Fibroblast of skin of abdomen (primary cell): ENCODE results near the gene C5. TPM values are rescaled to one million over a fixed set of nuclear protein-coding genes. Genes with fewer than 3 reads are reported as not detected.
"Not testable (repeated sequence)": the region's sequence is repeated elsewhere in the genome, so short reads cannot be mapped to it uniquely, and the experiment has no call there.

Source experiments
- DNase-seq: peaks from one replicate; pipeline ENCODE4 v3.0.0-alpha.2; 2013
- polyA plus RNA-seq, 2 experiments: library from polyadenylated mRNA; unstranded; fragments of 120-200 nt; gene quantifications; one replicate each; pipeline ENCODE4 v1.2.1, GENCODE V29; 2013; ENCODE audit not compliant: insufficient read length in 2 of 2

C5 gene
- 3.2 TPM for polyA plus RNA-seq (2013, experiment 1 of 2; ENCODE audit: insufficient read length)
- 2.6 TPM for polyA plus RNA-seq (2013, experiment 2 of 2; ENCODE audit: insufficient read length)

- DNase-seq = no peak
These were observed at the start of gene C5 for GRCh38 chr9:121050128-121050988. C5 (minus strand) TSS chr9:121050275; CDS start chr9:121050246, 29 bp downstream.

DNA sequence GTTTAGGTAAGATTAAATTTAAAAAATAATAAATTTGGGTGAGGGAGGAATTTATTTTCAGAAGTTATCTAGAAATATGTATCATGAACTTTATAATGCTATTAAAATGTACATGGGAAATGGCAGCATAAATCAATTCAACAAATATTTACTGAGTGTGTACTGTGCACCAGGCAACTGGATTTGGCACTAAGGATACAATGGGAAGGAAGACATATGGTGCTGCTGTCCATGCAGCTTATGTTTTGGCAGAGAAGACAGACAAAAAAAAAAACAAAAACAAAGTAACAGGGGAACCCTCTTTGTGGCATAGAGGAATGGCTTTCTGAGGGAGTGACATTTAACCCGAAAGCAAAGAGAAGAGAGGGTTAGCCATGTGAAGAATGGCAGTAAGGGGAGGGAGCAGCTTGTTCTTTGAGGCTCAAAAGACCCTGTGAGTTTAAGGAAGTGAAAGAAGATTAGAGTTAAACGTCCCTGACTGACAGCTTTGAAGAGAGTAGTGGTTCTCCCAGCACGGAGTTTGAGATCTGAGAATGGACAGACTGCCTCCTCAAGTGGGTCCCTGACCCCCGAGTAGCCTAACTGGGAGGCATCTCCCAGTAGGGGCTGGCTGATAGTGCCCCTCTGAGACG is 48.6 kb upstream of the C5 start:
- DNase-seq = no peak

GRCh38 chr9:121095057-121095456 is 45.0 kb upstream of the C5 start:
- DNase-seq = no peak

DNA sequence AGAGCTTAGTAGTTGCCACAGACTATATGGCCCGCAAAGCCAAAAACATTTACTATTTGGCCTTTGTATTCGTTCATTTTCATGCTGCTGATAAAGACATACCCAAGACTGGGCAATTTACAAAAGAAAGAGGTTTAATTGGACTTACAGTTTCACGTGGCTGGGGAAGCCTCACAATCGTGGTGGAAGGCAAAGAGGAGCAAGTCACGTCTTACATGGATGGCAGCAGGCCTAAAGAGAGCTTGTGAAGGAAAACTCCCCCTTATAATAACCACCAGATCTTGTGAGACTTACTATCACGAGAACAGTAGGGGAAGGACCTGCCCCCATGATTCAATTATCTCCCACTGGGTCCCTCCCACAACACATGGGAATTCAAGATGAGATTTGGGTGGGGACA is 40.7 kb upstream of the C5 start:
- DNase-seq = not testable (repeated sequence)

- no peak for DNase-seq
These were observed 38.5 kb upstream of the C5 start for GRCh38 chr9:121088576-121088975.

GRCh38 chr9:121085661-121086060 is 35.6 kb upstream of the C5 start:
- DNase-seq = peak; percentile 16

GRCh38 chr9:121082075-121082474 is 32.0 kb upstream of the C5 start:
- no peak for DNase-seq

GRCh38 chr9:121075251-121076036 is 25.4 kb upstream of the C5 start:
- DNase-seq = no peak

GRCh38 chr9:121074370-121075250 is 24.5 kb upstream of the C5 start, which contains the start of gene CNTRL:
CNTRL (plus strand) TSS chr9:121074955; CDS start chr9:121088327, 13,372 bp downstream.
- DNase-seq = peak; percentile 91

DNA sequence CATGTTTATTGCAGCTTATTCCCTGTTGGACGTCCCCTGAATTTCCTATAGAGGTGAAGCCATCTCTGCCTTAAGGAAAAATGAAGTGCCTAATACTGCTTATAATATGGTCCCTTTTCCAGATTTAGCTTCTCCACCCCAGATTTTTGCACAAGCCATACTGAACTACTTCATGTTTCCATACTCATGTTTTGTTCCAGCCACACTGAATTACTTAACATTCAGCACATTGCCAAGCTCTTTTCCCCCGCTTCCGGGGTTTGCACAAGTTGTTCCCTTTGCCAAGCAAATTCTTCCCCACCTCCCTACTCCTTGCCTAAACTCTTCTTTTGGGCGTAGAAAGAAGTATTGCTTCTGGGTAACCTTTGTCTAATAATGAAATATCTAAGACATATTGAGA is 23.0 kb upstream of the C5 start:
- peak; percentile 79 for DNase-seq

DNA sequence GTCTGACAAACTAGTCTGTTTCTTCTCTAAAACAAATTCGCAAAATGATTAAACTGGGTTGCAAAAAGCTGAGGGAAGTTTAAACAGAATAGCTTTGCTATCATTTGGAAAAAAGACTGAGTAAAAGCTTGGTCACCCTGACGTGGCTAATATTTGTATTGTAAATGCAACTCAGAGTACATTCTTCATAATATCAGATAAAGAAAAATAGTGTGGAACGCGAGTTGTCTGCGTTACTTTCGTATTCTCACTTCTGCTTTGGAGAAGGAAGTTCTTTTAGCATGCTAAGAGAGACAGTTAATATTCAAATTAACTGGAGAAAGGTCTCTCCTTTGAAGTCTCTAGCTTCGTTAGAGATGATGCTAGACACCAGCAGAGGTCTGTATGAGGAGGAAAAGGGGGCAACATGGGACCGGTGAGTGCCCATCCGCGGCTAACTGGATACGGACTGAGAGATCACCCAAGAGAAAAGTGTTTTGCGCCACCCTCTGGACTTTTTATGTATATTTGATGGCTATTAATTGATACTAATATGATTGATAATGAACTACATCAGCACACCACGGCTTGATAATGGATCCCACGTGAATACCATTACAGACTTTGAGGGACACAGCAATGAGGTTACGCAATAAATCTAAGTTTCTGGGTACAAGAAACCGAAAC is 21.8 kb upstream of the C5 start:
- peak; percentile 44 for DNase-seq

- no peak for DNase-seq
These were observed 21.3 kb upstream of the C5 start for GRCh38 chr9:121071370-121071755.

- DNase-seq = no peak
These were observed 19.3 kb upstream of the C5 start for GRCh38 chr9:121069396-121069795.

DNA sequence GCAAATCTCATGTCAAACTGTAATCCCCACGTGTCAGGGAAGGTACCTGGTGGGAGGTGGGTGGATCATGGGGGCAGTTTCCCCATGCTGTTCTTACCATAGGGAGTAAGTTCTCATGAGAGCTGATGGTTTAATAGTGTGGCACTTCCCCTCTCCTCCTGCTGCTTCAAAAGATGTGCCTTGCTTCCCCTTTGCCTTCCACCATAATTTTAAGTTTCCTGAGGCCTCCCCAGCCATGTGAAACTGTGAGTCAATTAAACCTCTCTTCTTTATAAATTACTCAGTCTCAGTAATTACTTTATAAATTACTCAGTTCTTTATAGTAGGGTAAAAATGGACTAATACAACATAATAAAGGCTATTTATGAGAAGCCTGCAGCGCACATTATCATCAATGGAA is 17.6 kb upstream of the C5 start:
- no peak for DNase-seq

GRCh38 chr9:121066850-121067249 is 16.8 kb upstream of the C5 start:
- no peak for DNase-seq

- DNase-seq = peak; percentile 62
These were observed 10.0 kb upstream of the C5 start for GRCh38 chr9:121059998-121060636.

GRCh38 chr9:121059513-121059912 is 9.4 kb upstream of the C5 start:
- DNase-seq = no peak

GRCh38 chr9:121057821-121058220 is 7.7 kb upstream of the C5 start:
- DNase-seq = no peak

DNA sequence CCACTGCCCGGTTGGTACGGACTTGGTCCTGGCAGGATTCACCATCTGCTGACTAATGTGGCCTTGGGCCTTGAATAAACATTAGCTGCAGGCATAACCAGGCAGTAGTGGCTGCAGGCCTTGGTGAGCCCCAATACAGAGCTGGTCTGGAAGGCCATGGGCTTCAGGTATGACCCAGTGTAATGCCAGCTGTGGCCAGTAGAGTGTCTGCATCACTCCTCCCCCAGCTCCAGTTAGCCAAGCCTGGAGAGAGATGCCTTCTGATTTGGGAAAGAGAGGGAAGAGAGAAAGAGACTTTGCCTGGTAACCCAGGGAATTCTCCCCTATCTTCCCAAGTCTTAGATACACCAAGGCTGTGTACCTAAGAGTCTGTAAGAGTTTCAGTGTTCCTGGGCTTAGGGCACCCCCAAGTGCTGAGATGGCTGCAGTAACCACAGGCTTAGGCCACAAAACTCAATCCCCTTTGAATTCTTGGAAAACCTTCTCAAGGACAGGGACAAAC is 5.6 kb upstream of the C5 start:
- DNase-seq = no peak

GRCh38 chr9:121053544-121053943 is 3.5 kb upstream of the C5 start:
- no peak for DNase-seq

GRCh38 chr9:121048618-121049017 is 1.5 kb downstream of the C5 start:
- DNase-seq = peak; percentile 12
